Cardiac fibroblast (primary cell): ENCODE results near the gene ADAMTS6.
A peak's percentile ranks its signal among the peaks of the same experiment; 100 is the strongest.

Experiments
- DNase-seq, 2 donors: peaks; one replicate each; pipeline versions ENCODE4 v3.0.0 to v3.0.0-alpha.2; 2010; ENCODE audit warnings: low read depth in 2 of 2
- H3K4me3 ChIP-seq, 2 donors: replicated peaks in 1 of 2; 1 replicate in 1 of 2; 2 replicates in 1 of 2; pipeline ENCODE4 v1.5.1; 2011; ENCODE audit warnings: low read depth in 2 of 2, low read length in 2 of 2, mild to moderate bottlenecking in 2 of 2, moderate library complexity in 1 of 2
- CTCF ChIP-seq: IDR thresholded peaks from one replicate; pipeline ENCODE4 v1.5.1; 2011; ENCODE audit warnings: low read depth, mild to moderate bottlenecking, low read length, inconsistent platforms

Gene ADAMTS6

GRCh38 chr5:65305913-65306312 is 175.8 kb downstream of the ADAMTS6 start:
- no peak for TF ChIP-seq CTCF
- peak in 1 of 2 donors; percentile 67 for DNase-seq
- no peak overlapping the region for H3K4me3 ChIP-seq

- H3K4me3 ChIP-seq = no peak overlapping the region
- TF ChIP-seq CTCF = no peak
- peak; percentile 34 to 79 for DNase-seq
Measured at GRCh38 chr5:65299861-65300260, 181.9 kb downstream of the ADAMTS6 start.

GRCh38 chr5:65296067-65296466 is 185.7 kb downstream of the ADAMTS6 start:
- H3K4me3 ChIP-seq = no peak overlapping the region
- TF ChIP-seq CTCF = no peak
- no peak for DNase-seq

GRCh38 chr5:65292196-65292595 is 189.5 kb downstream of the ADAMTS6 start:
- no peak for TF ChIP-seq CTCF
- peak in 1 of 2 donors; percentile 36 for DNase-seq
- no peak overlapping the region for H3K4me3 ChIP-seq

GRCh38 chr5:65290677-65291076 is 191.0 kb downstream of the ADAMTS6 start:
- TF ChIP-seq CTCF = no peak
- peak; percentile 49 to 55 for DNase-seq
- no peak overlapping the region for H3K4me3 ChIP-seq

GRCh38 chr5:65288657-65289056 is 193.1 kb downstream of the ADAMTS6 start:
- TF ChIP-seq CTCF = no peak
- DNase-seq = no peak
- no peak overlapping the region for H3K4me3 ChIP-seq

- no peak for TF ChIP-seq CTCF
- DNase-seq = no peak
- H3K4me3 ChIP-seq = no peak overlapping the region
Measured at GRCh38 chr5:65279603-65280002, 202.1 kb downstream of the ADAMTS6 start.
